B cell (primary cell): ENCODE results near the gene P3H3. TPM values are rescaled to one million over a fixed set of nuclear protein-coding genes. Genes with fewer than 3 reads are reported as not detected.

Experiments
- ATAC-seq: fragments of 200-7000 bp; cut with Tn5 transposase; one replicate; pipeline ENCODE4 v1.10.0; 2021; ENCODE audit warnings: low read depth, mild to moderate bottlenecking, moderate number of reproducible peaks, moderate library complexity
- CTCF ChIA-PET: fragments of 350-600 bp; sonication (Branson Sonifier 250); formaldehyde crosslinking; loops from one replicate; lab custom pipeline; 2021; ENCODE audit warnings: antibody characterized with exemption, inconsistent platforms; lab: Charles Lee
- POLR2A ChIA-PET: fragments of 350-600 bp; sonication (Branson Sonifier 250); formaldehyde crosslinking; loops from one replicate; lab custom pipeline; 2021; ENCODE audit warnings: antibody characterized with exemption; lab: Charles Lee
- DNase-seq: peaks from one replicate; pipeline ENCODE4 v3.0.0; 2013
- H2AFZ ChIP-seq: 2 replicates; pipeline ENCODE4 v1.6.1; 2012; ENCODE audit warnings: mild to moderate bottlenecking, low read depth, low read length; ENCODE audit not compliant: insufficient read depth, poor library complexity, severe bottlenecking
- H3K27ac ChIP-seq, 2 donors: 1 replicate in 1 of 2; 2 replicates in 1 of 2; pipeline ENCODE4 v1.5.1; 2012 to 2013; ENCODE audit warnings: low read length in 2 of 2, mild to moderate bottlenecking in 2 of 2, moderate library complexity in 1 of 2
- H3K27me3 ChIP-seq, 4 experiments: fragments of 200-600 bp in 1 of 4; sonication (generic) in 1 of 4; replicated peaks in 1 of 4; 1 replicate in 2 of 4; 2 replicates in 2 of 4; pipeline versions ENCODE4 v1.6.1 to v1.7.0; 2013 to 2016; ENCODE audit warnings: low read length in 3 of 4, mild to moderate bottlenecking in 2 of 4, mixed read lengths in 1 of 4, moderate library complexity in 1 of 4; ENCODE audit not compliant: insufficient read depth in 4 of 4, control insufficient read depth in 3 of 4; ENCODE audit errors: control extremely low read depth in 1 of 4
- H3K36me3 ChIP-seq, 2 experiments: replicated peaks in 1 of 2; 1 replicate in 1 of 2; 2 replicates in 1 of 2; pipeline versions ENCODE4 v1.6.1 to v1.7.1; 2013; ENCODE audit warnings: low read length in 1 of 2; ENCODE audit not compliant: insufficient read depth in 2 of 2, control insufficient read depth in 1 of 2; ENCODE audit errors: control extremely low read depth in 1 of 2, extremely low read depth in 1 of 2
- H3K4me1 ChIP-seq, 2 donors: fragments of 200-600 bp in 1 of 2; sonication (generic) in 1 of 2; 1 replicate in 1 of 2; 2 replicates in 1 of 2; pipeline versions ENCODE4 v1.5.1 to v1.6.1; 2013 to 2017; ENCODE audit warnings: low read length in 2 of 2; ENCODE audit not compliant: control insufficient read depth in 2 of 2, insufficient read depth in 2 of 2
- H3K4me2 ChIP-seq: replicated peaks from 2 replicates; pipeline ENCODE3; 2012; ENCODE audit warnings: mild to moderate bottlenecking, low read depth, low read length; ENCODE audit not compliant: poor library complexity, severe bottlenecking
- H3K4me3 ChIP-seq, 5 experiments: fragments of 200-600 bp in 1 of 5; sonication (generic) in 1 of 5; 1 replicate in 3 of 5; 2 replicates in 2 of 5; pipeline versions ENCODE4 v1.5.1 to v1.7.0; 2011 to 2016; ENCODE audit warnings: low read length in 4 of 5, mild to moderate bottlenecking in 4 of 5, low read depth in 2 of 5, control low read depth in 1 of 5, moderate library complexity in 1 of 5; ENCODE audit not compliant: insufficient read depth in 1 of 5; ENCODE audit errors: control extremely low read depth in 1 of 5, extremely low read depth in 1 of 5
- H3K79me2 ChIP-seq: fragments of 200-600 bp; sonication (generic); one replicate; pipeline ENCODE4 v1.6.0; 2016; ENCODE audit warnings: low read length; ENCODE audit not compliant: control insufficient read depth, insufficient read depth
- H3K9ac ChIP-seq: fragments of 200-600 bp; sonication (generic); 2 replicates; pipeline ENCODE4 v1.6.1; 2017; ENCODE audit warnings: mild to moderate bottlenecking, low read length, moderate library complexity
- H3K9me3 ChIP-seq, 3 donors: one replicate each; pipeline versions ENCODE4 v1.6.1 to v1.7.1; 2013; ENCODE audit warnings: low read length in 2 of 3; ENCODE audit not compliant: control insufficient read depth in 2 of 3, insufficient read depth in 1 of 3; ENCODE audit errors: control extremely low read depth in 1 of 3
- H4K20me1 ChIP-seq: 2 replicates; pipeline ENCODE4 v1.6.0; 2012; ENCODE audit warnings: mild to moderate bottlenecking, low read length; ENCODE audit not compliant: insufficient read depth, control insufficient read depth, poor library complexity, severe bottlenecking
- H3K27ac Mint-ChIP-seq: one replicate; pipeline ENCODE4 v1.8.0; 2021; ENCODE audit warnings: mixed read lengths
- H3K27me3 Mint-ChIP-seq: one replicate; pipeline ENCODE4 v1.8.0; 2021; ENCODE audit warnings: mixed read lengths
- H3K4me1 Mint-ChIP-seq: one replicate; pipeline ENCODE4 v1.8.0; 2021; ENCODE audit warnings: mixed read lengths
- H3K4me3 Mint-ChIP-seq: one replicate; pipeline ENCODE4 v1.8.0; 2021; ENCODE audit warnings: mixed read lengths
- H3K9me3 Mint-ChIP-seq: one replicate; pipeline ENCODE4 v1.8.0; 2022; ENCODE audit warnings: mixed read lengths; ENCODE audit not compliant: insufficient read depth
- CTCF ChIP-seq: fragments of 200-600 bp; IDR thresholded peaks from one replicate; pipeline ENCODE4 v1.8.0; 2022; ENCODE audit warnings: antibody characterized with exemption, mild to moderate bottlenecking
- EZH2 ChIP-seq: IDR thresholded peaks from 2 replicates; pipeline ENCODE4 v1.6.1; 2012; ENCODE audit warnings: borderline replicate concordance, low read depth, mild to moderate bottlenecking, moderate library complexity, low read length; ENCODE audit not compliant: insufficient read depth, poor library complexity, severe bottlenecking
- WGBS: methylation state at CpG from one replicate; pipeline ENCODE4 v1.1.5; 2013; ENCODE audit warnings: missing lambda C conversion rate; ENCODE audit not compliant: insufficient coverage; 5-methylcytosine and 5-hydroxymethylcytosine counted together
- intact Hi-C: fragments of 100-400 bp; cut with micrococcal nuclease; formaldehyde crosslinking; loops from one replicate; pipeline ENCODE4 v1.10.0; 2022
- polyA plus RNA-seq: library from polyadenylated mRNA; depleted of rRNA; stranded (reverse); fragments of >200 nt; gene quantifications from 2 replicates; pipeline ENCODE4 v1.2.3, GENCODE V29; 2012
- total RNA-seq, 2 donors: library from RNA; stranded (reverse); fragments of 120-200 nt in 1 of 2; gene quantifications; 1 replicate in 1 of 2; 2 replicates in 1 of 2; pipeline versions ENCODE4 v1.2.3 to v1.2.4, GENCODE V29; 2013 to 2022

The P3H3 gene
- total and polyA plus RNA-seq, 2 donors (not counting 1 experiment from before 2014, with no cell fraction given), result 0.09 TPM; not detected in 1

- Histone ChIP-seq H3K36me3 (no peaks in the 10 kb centered on the region), H2AFZ (no peak overlapping the region), H3K27me3 (peaks cover 0 to 42% (median 7%) of the 10 kb centered on the region in 4 experiments), H3K79me2 (no peaks in the 10 kb centered on the region), H3K27ac (no peak overlapping the region), H3K4me3 (no peak overlapping the region), H3K9ac (no peak overlapping the region), H3K9me3 (no peaks in the 10 kb centered on the region), H3K4me2 (no peak overlapping the region), H4K20me1 (no peaks in the 10 kb centered on the region), H3K4me1 (peaks cover 13 to 14% of the 10 kb centered on the region in 2 donors)
- Mint-ChIP-seq H3K9me3 (no peaks in the 10 kb centered on the region), H3K27ac (no peak overlapping the region), H3K4me1 (peaks cover 13% of the 10 kb centered on the region), H3K27me3 (peaks cover 44% of the 10 kb centered on the region), H3K4me3 (no peak overlapping the region)
- WGBS, result 84% methylated on average over 18 of the region's 20 CpGs
- ChIA-PET CTCF (no interaction called here), POLR2A (no interaction called here)
- ATAC-seq (no peak), DNase-seq (no peak)
- intact Hi-C loops, result no loop called here
- TF ChIP-seq CTCF (no peak), EZH2 (no peak)
Measured at GRCh38 chr12:6817662-6818157, 10.5 kb upstream of the P3H3 start.

GRCh38 chr12:6818222-6818621, 10.0 kb upstream of the P3H3 start:
- no peak for ATAC-seq
- no peak for TF ChIP-seq EZH2
- TF ChIP-seq CTCF, result no peak

More at GRCh38 chr12:6818222-6818621, 10.0 kb upstream of the P3H3 start:
- 93% methylated on average over 8 of the region's 10 CpGs for WGBS
- Histone ChIP-seq H3K27me3 (peaks cover 0 to 47% (median 7%) of the 10 kb centered on the region in 4 experiments), H3K27ac (no peak overlapping the region), H3K4me3 (no peak overlapping the region), H3K36me3 (no peaks in the 10 kb centered on the region), H3K9me3 (peaks cover 0 to under 1% (median 0%) of the 10 kb centered on the region in 3 donors), H3K4me1 (peaks cover 11 to 14% of the 10 kb centered on the region in 2 donors), H3K9ac (no peak overlapping the region), H4K20me1 (no peaks in the 10 kb centered on the region), H3K4me2 (no peak overlapping the region), H2AFZ (no peak overlapping the region), H3K79me2 (no peaks in the 10 kb centered on the region)
- ChIA-PET CTCF (no interaction called here), POLR2A (no interaction called here)
- no peaks in the 10 kb centered on the region for H3K9me3 Mint-ChIP-seq
- intact Hi-C loops, result no loop called here
- H3K27ac Mint-ChIP-seq, result no peak overlapping the region
- no peak overlapping the region for H3K4me3 Mint-ChIP-seq
- peaks cover 49% of the 10 kb centered on the region for H3K27me3 Mint-ChIP-seq
- H3K4me1 Mint-ChIP-seq, result peaks cover 12% of the 10 kb centered on the region
- no peak for DNase-seq
